Measurements from ENCODE around the gene MAST4.

Gene MAST4

GRCh38 chr5:67165526-67166459 is 569.6 kb downstream of the MAST4 start:
- no peaks in the 10 kb centered on the region for H3K9me3 ChIP-seq (replicated peaks; ENCODE audit: insufficient read depth, low read length)
- H3K4me2 ChIP-seq (ENCODE audit: low read depth, low read length) = peak overlapping the region; percentile 60
- H3K9ac ChIP-seq (ENCODE audit: low read length) = peak overlapping the region; percentile 40; the same call in 1 of the 2 replicates
- TF ChIP-seq EZH2phosphoT487 (IDR thresholded peaks at IDR 0.05; ENCODE audit: low read length) = no peak
- TF ChIP-seq EZH2 (optimal IDR thresholded peaks at IDR 0.05; ENCODE audit: low read depth, low read length) = no peak
- TF ChIP-seq CTCF (IDR thresholded peaks at IDR 0.05; ENCODE audit: low read length) = peak; percentile 81
- no peaks in the 10 kb centered on the region for H3K4me1 ChIP-seq (ENCODE audit: low read length)
- no peaks in the 10 kb centered on the region for H3K27me3 ChIP-seq (replicated peaks; ENCODE audit: insufficient read depth, low read length)
- no peaks in the 10 kb centered on the region for H3K9me2 ChIP-seq (replicated peaks; ENCODE audit: insufficient read depth, low read length)
- peak overlapping the region; percentile 60 for H2AFZ ChIP-seq (ENCODE audit: low read length)
- DNase-seq = peak; percentile 82
- H3F3A ChIP-seq (ENCODE audit: insufficient read depth, low read length) = no peaks in the 10 kb centered on the region
- peak overlapping the region; percentile 40 for H3K4me3 ChIP-seq (ENCODE audit: low read length)
- H3K36me3 ChIP-seq (replicated peaks; ENCODE audit: insufficient read depth, low read length) = no peaks in the 10 kb centered on the region
- H4K20me1 ChIP-seq (ENCODE audit: insufficient read depth, low read length) = no peaks in the 10 kb centered on the region
- no peaks in the 10 kb centered on the region for H3K79me2 ChIP-seq (ENCODE audit: low read length)
- no peak overlapping the region for H3K27ac ChIP-seq (ENCODE audit: low read length)

GRCh38 chr5:67166460-67167285 is 570.5 kb downstream of the MAST4 start:
- no peaks in the 10 kb centered on the region for H3K9me3 ChIP-seq (replicated peaks; ENCODE audit: insufficient read depth, low read length)
- peak overlapping the region; percentile 40 for H3K9ac ChIP-seq (ENCODE audit: low read length)
- no peaks in the 10 kb centered on the region for H3K79me2 ChIP-seq (ENCODE audit: low read length)
- DNase-seq = no peak
- H3K27me3 ChIP-seq (replicated peaks; ENCODE audit: insufficient read depth, low read length) = no peaks in the 10 kb centered on the region
- H3K4me2 ChIP-seq (ENCODE audit: low read depth, low read length) = peak overlapping the region; percentile 60
- H3K4me3 ChIP-seq (ENCODE audit: low read length) = peak overlapping the region; percentile 40
- H3K36me3 ChIP-seq (replicated peaks; ENCODE audit: insufficient read depth, low read length) = no peaks in the 10 kb centered on the region
- TF ChIP-seq EZH2 (optimal IDR thresholded peaks at IDR 0.05; ENCODE audit: low read depth, low read length) (no peak), EZH2phosphoT487 (IDR thresholded peaks at IDR 0.05; ENCODE audit: low read length) (no peak), CTCF (IDR thresholded peaks at IDR 0.05; ENCODE audit: low read length) (no peak)
- no peaks in the 10 kb centered on the region for H4K20me1 ChIP-seq (ENCODE audit: insufficient read depth, low read length)
- no peaks in the 10 kb centered on the region for H3F3A ChIP-seq (ENCODE audit: insufficient read depth, low read length)
- peak overlapping the region; percentile 60 for H2AFZ ChIP-seq (ENCODE audit: low read length)
- H3K9me2 ChIP-seq (replicated peaks; ENCODE audit: insufficient read depth, low read length) = no peaks in the 10 kb centered on the region
- H3K27ac ChIP-seq (ENCODE audit: low read length) = no peak overlapping the region
- no peaks in the 10 kb centered on the region for H3K4me1 ChIP-seq (ENCODE audit: low read length)

- no peak overlapping the region for H3K27ac ChIP-seq (ENCODE audit: low read length)
- no peak for DNase-seq
These were observed 571.9 kb downstream of the MAST4 start for GRCh38 chr5:67168069-67168468.

More at GRCh38 chr5:67168069-67168468, 571.9 kb downstream of the MAST4 start:
- Histone ChIP-seq H3K4me3 (ENCODE audit: low read length) (no peak overlapping the region), H3F3A (ENCODE audit: insufficient read depth, low read length) (no peaks in the 10 kb centered on the region), H3K4me2 (ENCODE audit: low read depth, low read length) (no peak overlapping the region), H3K4me1 (ENCODE audit: low read length) (no peaks in the 10 kb centered on the region), H3K79me2 (ENCODE audit: low read length) (no peaks in the 10 kb centered on the region), H3K9ac (ENCODE audit: low read length) (no peak overlapping the region), H4K20me1 (ENCODE audit: insufficient read depth, low read length) (no peaks in the 10 kb centered on the region), H3K9me3 (replicated peaks; ENCODE audit: insufficient read depth, low read length) (no peaks in the 10 kb centered on the region), H3K9me2 (replicated peaks; ENCODE audit: insufficient read depth, low read length) (no peaks in the 10 kb centered on the region), H2AFZ (ENCODE audit: low read length) (no peak overlapping the region), H3K27me3 (replicated peaks; ENCODE audit: insufficient read depth, low read length) (no peaks in the 10 kb centered on the region), H3K36me3 (replicated peaks; ENCODE audit: insufficient read depth, low read length) (no peaks in the 10 kb centered on the region)
- TF ChIP-seq EZH2phosphoT487 (IDR thresholded peaks at IDR 0.05; ENCODE audit: low read length) (no peak), EZH2 (optimal IDR thresholded peaks at IDR 0.05; ENCODE audit: low read depth, low read length) (no peak), CTCF (IDR thresholded peaks at IDR 0.05; ENCODE audit: low read length) (no peak)

Data from MM.1S (cell line).